Stimulated activated memory B cell treated with anti-CD40 and anti-IgM and Interleukin-4, amounts not matched to agents 10 μg/mL and 1 μg/mL and 100 μg/mL, for 72 hours (primary cell): ENCODE results near the gene TARBP2.

Source experiments
- ATAC-seq: fragments of 150-1000 bp; cut with Tn5 transposase; 2 replicates; pipeline ENCODE4 v1.10.0; 2021
- H3K27ac Mint-ChIP-seq: one replicate; pipeline ENCODE4 v1.8.0; 2022; ENCODE audit warnings: mild to moderate bottlenecking, mixed read lengths
- H3K27me3 Mint-ChIP-seq: one replicate; pipeline ENCODE4 v1.8.0; 2022; ENCODE audit warnings: mixed read lengths
- H3K36me3 Mint-ChIP-seq: one replicate; pipeline ENCODE4 v1.8.0; 2022; ENCODE audit warnings: mixed read lengths
- H3K4me1 Mint-ChIP-seq: one replicate; pipeline ENCODE4 v1.8.0; 2022; ENCODE audit warnings: mixed read lengths
- H3K4me3 Mint-ChIP-seq: one replicate; pipeline ENCODE4 v1.8.0; 2022; ENCODE audit warnings: mild to moderate bottlenecking, moderate library complexity, mixed read lengths
- H3K9me3 Mint-ChIP-seq: one replicate; pipeline ENCODE4 v1.8.0; 2022; ENCODE audit warnings: mixed read lengths

TARBP2 gene

GRCh38 chr12:53510181-53510812 is 9.2 kb downstream of the TARBP2 start:
- H3K36me3 Mint-ChIP-seq, result peaks cover 47% of the 10 kb centered on the region
- no peak for ATAC-seq
- H3K4me3 Mint-ChIP-seq, result no peak overlapping the region
- no peaks in the 10 kb centered on the region for H3K27me3 Mint-ChIP-seq
- H3K4me1 Mint-ChIP-seq, result peaks cover 8% of the 10 kb centered on the region
- H3K9me3 Mint-ChIP-seq, result no peaks in the 10 kb centered on the region
- peak overlapping the region; percentile 5 for H3K27ac Mint-ChIP-seq

GRCh38 chr12:53513712-53514410 is 12.8 kb downstream of the TARBP2 start:
- H3K9me3 Mint-ChIP-seq, result no peaks in the 10 kb centered on the region
- no peak overlapping the region for H3K27ac Mint-ChIP-seq
- ATAC-seq, result no peak
- no peaks in the 10 kb centered on the region for H3K27me3 Mint-ChIP-seq
- H3K4me1 Mint-ChIP-seq, result peaks cover 1% of the 10 kb centered on the region
- H3K36me3 Mint-ChIP-seq, result peaks cover 48% of the 10 kb centered on the region
- no peak overlapping the region for H3K4me3 Mint-ChIP-seq

GRCh38 chr12:53514628-53515290 is 13.7 kb downstream of the TARBP2 start:
- H3K27ac Mint-ChIP-seq, result peak overlapping the region; percentile 46
- H3K36me3 Mint-ChIP-seq, result peaks cover 48% of the 10 kb centered on the region
- H3K27me3 Mint-ChIP-seq, result no peaks in the 10 kb centered on the region
- H3K9me3 Mint-ChIP-seq, result no peaks in the 10 kb centered on the region
- no peaks in the 10 kb centered on the region for H3K4me1 Mint-ChIP-seq
- no peak overlapping the region for H3K4me3 Mint-ChIP-seq
- no peak for ATAC-seq

GRCh38 chr12:53515291-53515680 is 14.2 kb downstream of the TARBP2 start:
- Mint-ChIP-seq H3K9me3 (no peaks in the 10 kb centered on the region), H3K27me3 (no peaks in the 10 kb centered on the region), H3K4me3 (no peak overlapping the region), H3K4me1 (peaks cover 5% of the 10 kb centered on the region), H3K27ac (peak overlapping the region; percentile 46), H3K36me3 (peaks cover 54% of the 10 kb centered on the region)
- ATAC-seq, result no peak

GRCh38 chr12:53516758-53517455 is 15.8 kb downstream of the TARBP2 start:
- Mint-ChIP-seq H3K27ac (no peak overlapping the region), H3K36me3 (peaks cover 57% of the 10 kb centered on the region), H3K9me3 (no peaks in the 10 kb centered on the region), H3K4me3 (no peak overlapping the region), H3K27me3 (no peaks in the 10 kb centered on the region), H3K4me1 (peaks cover 10% of the 10 kb centered on the region)
- no peak for ATAC-seq

GRCh38 chr12:53518381-53518780 is 17.3 kb downstream of the TARBP2 start:
- Mint-ChIP-seq H3K4me1 (peaks cover 10% of the 10 kb centered on the region), H3K4me3 (no peak overlapping the region), H3K36me3 (peaks cover 63% of the 10 kb centered on the region), H3K27ac (no peak overlapping the region), H3K27me3 (no peaks in the 10 kb centered on the region), H3K9me3 (no peaks in the 10 kb centered on the region)
- no peak for ATAC-seq

GRCh38 chr12:53523131-53523530 is 22.0 kb downstream of the TARBP2 start:
- Mint-ChIP-seq H3K4me3 (no peak overlapping the region), H3K9me3 (no peaks in the 10 kb centered on the region), H3K4me1 (peaks cover 10% of the 10 kb centered on the region), H3K27me3 (no peaks in the 10 kb centered on the region), H3K36me3 (peaks cover 57% of the 10 kb centered on the region), H3K27ac (no peak overlapping the region)
- ATAC-seq, result no peak

- Mint-ChIP-seq H3K4me1 (peaks cover 10% of the 10 kb centered on the region), H3K27ac (no peak overlapping the region), H3K36me3 (peaks cover 65% of the 10 kb centered on the region), H3K27me3 (no peaks in the 10 kb centered on the region), H3K4me3 (no peak overlapping the region), H3K9me3 (no peaks in the 10 kb centered on the region)
- ATAC-seq, result no peak
Observed at GRCh38 chr12:53524476-53524875, 23.4 kb downstream of the TARBP2 start.

- Mint-ChIP-seq H3K27ac (no peak overlapping the region), H3K36me3 (peaks cover 53% of the 10 kb centered on the region), H3K9me3 (no peaks in the 10 kb centered on the region), H3K27me3 (no peaks in the 10 kb centered on the region), H3K4me3 (no peak overlapping the region), H3K4me1 (no peaks in the 10 kb centered on the region)
- ATAC-seq, result no peak
Observed at GRCh38 chr12:53530061-53530460, 29.0 kb downstream of the TARBP2 start.

- Mint-ChIP-seq H3K27me3 (no peaks in the 10 kb centered on the region), H3K4me3 (no peak overlapping the region), H3K4me1 (no peaks in the 10 kb centered on the region), H3K27ac (no peak overlapping the region), H3K36me3 (peaks cover 53% of the 10 kb centered on the region), H3K9me3 (no peaks in the 10 kb centered on the region)
- no peak for ATAC-seq
Observed at GRCh38 chr12:53530920-53531319, 29.8 kb downstream of the TARBP2 start.

- Mint-ChIP-seq H3K27me3 (no peaks in the 10 kb centered on the region), H3K27ac (peak overlapping the region; percentile 53), H3K36me3 (peaks cover 52% of the 10 kb centered on the region), H3K4me3 (no peak overlapping the region), H3K4me1 (no peaks in the 10 kb centered on the region), H3K9me3 (no peaks in the 10 kb centered on the region)
- ATAC-seq, result no peak
Observed at GRCh38 chr12:53532021-53532420, 30.9 kb downstream of the TARBP2 start.

- Mint-ChIP-seq H3K27ac (peak overlapping the region; percentile 53), H3K4me1 (no peaks in the 10 kb centered on the region), H3K4me3 (no peak overlapping the region), H3K36me3 (peaks cover 59% of the 10 kb centered on the region), H3K9me3 (no peaks in the 10 kb centered on the region), H3K27me3 (no peaks in the 10 kb centered on the region)
- ATAC-seq, result no peak
Observed at GRCh38 chr12:53532524-53533445, 31.7 kb downstream of the TARBP2 start.

GRCh38 chr12:53533471-53533870 is 32.4 kb downstream of the TARBP2 start:
- no peaks in the 10 kb centered on the region for H3K27me3 Mint-ChIP-seq
- no peak for ATAC-seq
- H3K4me3 Mint-ChIP-seq, result no peak overlapping the region
- H3K36me3 Mint-ChIP-seq, result peaks cover 62% of the 10 kb centered on the region
- no peak overlapping the region for H3K27ac Mint-ChIP-seq
- H3K4me1 Mint-ChIP-seq, result no peaks in the 10 kb centered on the region
- H3K9me3 Mint-ChIP-seq, result no peaks in the 10 kb centered on the region

- no peak for ATAC-seq
- H3K4me3 Mint-ChIP-seq, result no peak overlapping the region
- no peak overlapping the region for H3K27ac Mint-ChIP-seq
- no peaks in the 10 kb centered on the region for H3K9me3 Mint-ChIP-seq
- H3K4me1 Mint-ChIP-seq, result no peaks in the 10 kb centered on the region
- no peaks in the 10 kb centered on the region for H3K27me3 Mint-ChIP-seq
- H3K36me3 Mint-ChIP-seq, result peaks cover 59% of the 10 kb centered on the region
Observed at GRCh38 chr12:53536962-53537361, 35.9 kb downstream of the TARBP2 start.
